SK-N-MC (cell line): ENCODE data around the gene FAM216A.

Source experiments
- EZH2 ChIP-seq: fragments of 200-600 bp; sonication (generic); IDR thresholded peaks from one replicate; pipeline ENCODE4 v1.6.1; 2017; ENCODE audit warnings: antibody characterized with exemption
- FOXP2 ChIP-seq: optimal IDR thresholded peaks from 2 replicates; pipeline ENCODE3; 2011; ENCODE audit warnings: mild to moderate bottlenecking, moderate library complexity; ENCODE audit not compliant: insufficient read depth; ENCODE audit errors: extremely low read length, control extremely low read depth
- POLR2AphosphoS5 ChIP-seq: IDR thresholded peaks from 2 replicates; pipeline ENCODE4 v1.6.1; 2012; ENCODE audit warnings: mild to moderate bottlenecking, low read depth, low read length, borderline replicate concordance

GRCh38 chr12:110514363-110514762, 45.7 kb downstream of the FAM216A start:
- TF ChIP-seq POLR2AphosphoS5 (no peak), EZH2 (no peak), FOXP2 (no peak)
